GM18526 (cell line): ENCODE results near the gene PLEKHA8.

Experiments
- POLR2A ChIP-seq: IDR thresholded peaks from 3 replicates; pipeline ENCODE4 v1.6.1; 2011; ENCODE audit not compliant: insufficient read length; ENCODE audit errors: extremely low read depth

Gene PLEKHA8

GRCh38 chr7:30104157-30104556 lies 75.9 kb downstream of the PLEKHA8 start:
- TF ChIP-seq POLR2A: no peak

DNA sequence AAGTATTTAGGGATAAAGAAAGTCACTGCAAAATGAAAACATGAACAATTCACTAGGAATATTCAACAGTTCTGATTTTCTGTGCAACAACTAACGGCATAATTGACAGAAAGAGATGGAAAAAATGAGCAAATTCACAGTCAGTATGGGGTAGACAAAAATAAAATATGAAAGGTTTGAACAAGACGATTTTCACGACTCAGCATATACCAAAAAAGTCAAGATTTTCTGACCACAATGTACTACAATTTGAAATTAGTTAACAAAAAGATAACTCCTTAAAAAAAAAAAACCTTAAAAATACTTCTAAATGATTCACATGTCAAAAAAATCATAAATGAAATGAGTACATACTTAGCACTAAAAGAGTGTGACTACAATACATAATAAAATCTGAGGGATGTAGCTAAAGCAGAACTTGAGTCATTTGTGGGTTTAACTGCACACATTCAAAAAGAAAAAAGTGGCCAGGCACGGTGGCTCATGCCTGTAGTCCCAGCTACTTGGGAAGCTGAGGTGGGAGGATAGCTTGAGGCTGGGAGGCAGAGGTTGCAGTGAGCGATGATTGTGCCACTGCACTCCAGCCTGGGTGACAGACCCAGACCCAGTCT lies 84.0 kb downstream of the PLEKHA8 start:
- TF ChIP-seq POLR2A: no peak

DNA sequence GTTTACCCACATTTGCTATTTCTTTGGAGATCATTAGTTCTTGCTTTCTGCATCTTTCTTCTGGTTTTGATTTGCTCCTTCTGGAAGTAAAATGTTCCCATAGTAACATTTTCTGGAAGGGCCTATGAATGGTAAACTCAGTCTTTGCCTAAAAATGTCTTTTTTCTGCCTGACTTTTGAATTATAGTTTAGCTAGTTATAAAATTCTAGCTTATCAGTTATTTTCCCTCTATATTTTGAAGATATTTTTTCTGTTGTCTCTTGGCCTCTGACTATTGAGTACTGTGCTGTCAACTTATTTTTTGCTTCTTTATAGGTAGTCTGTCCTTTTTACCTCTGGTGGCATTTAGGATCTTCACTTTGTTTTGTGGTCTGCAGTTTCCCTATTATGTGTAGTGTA lies 84.9 kb downstream of the PLEKHA8 start:
- no peak for TF ChIP-seq POLR2A

- TF ChIP-seq POLR2A: no peak
These were observed 86.5 kb downstream of the PLEKHA8 start for GRCh38 chr7:30114536-30115238.

- TF ChIP-seq POLR2A: no peak
These were observed 87.6 kb downstream of the PLEKHA8 start for GRCh38 chr7:30115709-30116297.

DNA sequence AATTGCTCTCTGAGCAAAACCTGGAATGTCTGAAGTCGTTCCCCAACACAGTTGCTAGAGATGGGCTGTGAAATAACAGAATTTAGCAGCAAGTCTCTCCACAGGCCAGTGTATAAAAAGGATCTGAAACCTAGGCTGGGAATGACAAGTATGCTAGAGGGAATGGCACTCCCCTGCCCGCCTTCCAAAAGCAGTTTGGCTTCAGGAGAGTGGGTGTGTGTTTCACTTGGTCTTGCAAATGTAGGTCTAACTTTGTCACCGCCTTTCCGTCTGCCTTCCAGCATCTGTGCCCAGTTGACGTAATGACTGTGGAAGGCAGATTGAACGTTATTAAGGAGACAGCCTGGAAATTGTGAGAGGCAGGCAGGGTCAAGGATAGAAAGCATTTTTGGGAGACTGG lies 88.6 kb downstream of the PLEKHA8 start:
- TF ChIP-seq POLR2A: no peak

- no peak for TF ChIP-seq POLR2A
These were observed 89.7 kb downstream of the PLEKHA8 start for GRCh38 chr7:30117896-30118295.

DNA sequence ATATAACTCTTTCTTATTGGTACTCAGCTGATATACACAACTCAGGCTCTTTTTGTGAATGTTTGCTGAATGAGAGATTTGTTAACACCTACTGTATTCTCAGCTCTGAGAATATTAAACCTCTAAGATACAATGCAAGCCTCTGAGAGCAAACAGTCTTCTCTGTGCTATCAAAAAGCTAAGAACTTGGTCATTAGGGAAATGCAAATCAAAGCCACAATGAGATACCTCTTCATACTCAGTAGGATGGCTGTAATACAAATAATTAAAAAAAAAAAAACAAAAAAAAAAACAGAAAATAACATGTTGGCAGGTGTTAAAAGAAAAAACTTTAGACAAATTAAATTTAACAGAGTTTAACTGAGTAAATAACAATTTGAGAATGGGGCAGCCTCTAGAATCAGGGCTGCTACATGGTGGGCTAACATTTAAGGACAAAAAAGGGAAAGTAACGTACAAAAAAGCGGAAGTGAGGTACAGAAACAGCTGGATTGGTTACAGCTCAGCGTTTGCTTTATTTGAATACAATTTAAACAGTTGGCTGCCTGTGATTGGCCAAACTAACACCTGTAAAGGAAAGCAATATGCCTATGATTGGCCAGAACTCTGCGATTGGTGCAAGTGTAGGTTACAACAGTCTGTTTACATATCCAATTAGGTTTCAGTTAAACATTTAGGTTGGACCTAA lies 91.8 kb downstream of the PLEKHA8 start:
- TF ChIP-seq POLR2A: no peak

- TF ChIP-seq POLR2A: no peak
These were observed 105.8 kb downstream of the PLEKHA8 start for GRCh38 chr7:30133736-30134610.

DNA sequence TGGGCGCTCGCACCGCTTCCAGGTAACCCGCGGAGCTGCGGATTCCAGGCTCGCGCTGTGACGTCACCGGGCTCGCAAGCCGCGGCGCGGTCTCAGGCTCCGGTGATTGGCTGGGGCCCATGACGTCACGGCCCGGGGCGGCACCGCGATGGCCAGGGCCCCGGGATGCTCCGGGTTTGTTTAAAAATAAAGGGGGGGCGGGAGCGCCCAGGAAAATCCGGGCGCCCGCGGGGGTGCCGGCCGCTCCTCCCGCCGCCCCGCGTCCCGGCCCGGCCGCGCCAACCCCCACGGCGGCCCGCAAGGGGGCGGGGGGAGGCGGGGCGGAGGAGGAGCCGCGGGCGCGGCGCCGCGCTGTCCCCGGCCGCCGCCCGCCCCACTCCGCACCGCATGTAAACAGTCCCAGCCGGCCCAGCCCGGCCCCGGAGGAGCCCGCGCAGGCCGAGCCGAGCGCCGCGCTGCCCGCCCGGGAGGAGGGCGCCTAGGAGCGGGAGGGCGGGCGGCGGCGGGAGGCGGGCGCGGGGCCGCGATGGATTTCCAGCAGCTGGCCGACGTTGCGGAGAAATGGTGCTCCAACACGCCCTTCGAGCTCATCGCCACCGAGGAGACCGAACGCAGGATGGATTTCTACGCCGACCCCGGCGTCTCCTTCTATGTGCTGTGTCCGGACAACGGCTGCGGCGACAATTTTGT lies 106.5 kb downstream of the PLEKHA8 start, which contains the start of gene MTURN:
MTURN (plus strand) TSS at position 376 of the 690 bp plus-strand sequence; CDS start at position 527, 151 bp downstream.
- TF ChIP-seq POLR2A: no peak

DNA sequence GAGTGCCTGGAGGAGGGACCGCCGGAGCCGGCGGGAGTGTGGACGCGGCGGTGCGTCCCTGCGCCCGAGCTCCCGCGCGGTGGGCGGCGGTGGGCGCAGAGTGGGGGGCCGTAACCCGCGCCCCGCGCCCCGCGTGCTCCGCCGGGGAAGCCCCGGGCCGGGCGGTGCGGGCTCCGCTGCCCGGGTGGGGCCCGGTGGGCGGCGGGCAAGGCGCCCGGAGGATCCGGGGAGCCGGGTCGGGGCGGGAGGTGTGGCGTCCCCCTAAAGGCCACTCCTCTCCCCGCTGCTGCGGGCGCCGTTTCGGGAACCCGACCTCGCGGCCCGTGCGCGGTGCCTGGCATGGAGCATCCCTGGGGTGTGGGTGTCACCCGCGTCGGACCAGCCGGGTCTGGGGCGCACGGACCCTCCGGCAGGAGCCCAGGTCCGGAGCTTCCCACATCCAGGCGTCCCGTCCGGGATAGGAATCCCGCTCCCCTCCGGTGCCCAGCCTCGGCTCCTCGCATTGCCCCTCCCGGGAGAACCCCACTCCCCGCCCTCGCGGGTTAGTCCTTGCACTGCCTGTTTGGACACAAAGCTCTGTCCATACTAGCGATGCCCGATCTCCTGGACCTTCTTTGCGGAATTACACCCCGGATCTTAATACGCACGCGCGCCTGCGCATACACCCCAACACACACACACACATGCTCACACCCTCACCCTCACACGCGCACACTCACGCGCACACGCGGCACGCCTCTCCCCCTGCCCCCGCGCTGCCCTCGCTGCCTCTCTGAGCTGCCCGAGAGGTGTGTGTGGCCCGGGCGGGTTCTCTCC lies 107.3 kb downstream of the PLEKHA8 start:
- TF ChIP-seq POLR2A: no peak

GRCh38 chr7:30136117-30136731 lies 108.0 kb downstream of the PLEKHA8 start:
- no peak for TF ChIP-seq POLR2A

DNA sequence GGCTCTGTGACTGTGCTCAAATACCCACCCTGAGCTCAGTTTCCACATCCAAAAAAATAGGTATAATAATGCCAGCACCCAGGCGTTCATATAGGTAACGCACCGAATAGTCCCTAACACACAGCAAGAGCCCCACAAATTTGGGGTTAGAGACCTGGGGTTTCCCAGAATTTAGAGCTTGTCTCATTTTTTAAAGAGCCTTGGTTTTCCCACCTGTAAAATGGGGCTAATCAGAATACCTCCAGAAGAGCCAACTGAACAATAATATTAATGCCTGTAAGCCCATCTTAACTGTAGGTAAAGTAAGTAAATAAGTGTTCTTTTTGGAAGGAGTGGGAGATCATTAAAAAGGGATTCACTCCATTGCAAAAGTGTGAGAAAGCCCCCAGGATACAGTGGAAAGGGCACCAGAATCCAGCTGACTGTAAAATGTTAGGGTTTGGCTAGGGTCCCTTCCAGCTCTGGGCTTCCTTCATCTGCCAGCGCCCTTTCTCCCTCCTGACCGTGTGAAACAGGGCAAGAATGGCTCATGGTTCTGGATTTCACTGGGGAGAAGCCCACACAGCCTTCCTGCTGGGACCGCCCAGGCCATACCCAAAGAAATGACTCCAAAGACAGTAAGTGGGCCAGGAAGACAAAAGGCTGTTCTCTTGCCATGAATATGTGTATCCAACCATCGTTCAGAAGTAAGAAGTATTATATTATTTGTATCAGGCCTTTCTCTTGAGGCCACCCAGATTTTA lies 108.7 kb downstream of the PLEKHA8 start:
- TF ChIP-seq POLR2A: no peak
